ENCODE results near the gene MPRIP.

Gene MPRIP

GRCh38 chr17:17069849-17070248, 27.6 kb downstream of the MPRIP start:
- TF ChIP-seq REST (IDR thresholded peaks at IDR 0.05; ENCODE audit: low read depth) (no peak), TAF1 (IDR thresholded peaks at IDR 0.05; ENCODE audit: low read depth) (no peak), FOXM1 (IDR thresholded peaks at IDR 0.05; ENCODE audit: borderline replicate concordance, low read depth) (no peak), NFIC (IDR thresholded peaks at IDR 0.05) (no peak), EGR1 (IDR thresholded peaks at IDR 0.05) (no peak), TEAD4 (IDR thresholded peaks at IDR 0.05) (no peak), ZBTB7A (IDR thresholded peaks at IDR 0.05; ENCODE audit: low read depth) (no peak), CREB1 (IDR thresholded peaks at IDR 0.05; ENCODE audit: low read depth) (no peak), TCF12 (IDR thresholded peaks at IDR 0.05; ENCODE audit: low read depth) (no peak), CEBPB (IDR thresholded peaks at IDR 0.05) (no peak), YY1 (IDR thresholded peaks at IDR 0.05; ENCODE audit: low read depth) (no peak), RAD21 (IDR thresholded peaks at IDR 0.05; ENCODE audit: low read depth) (no peak)
- TF ChIP-seq, protein P1, sequence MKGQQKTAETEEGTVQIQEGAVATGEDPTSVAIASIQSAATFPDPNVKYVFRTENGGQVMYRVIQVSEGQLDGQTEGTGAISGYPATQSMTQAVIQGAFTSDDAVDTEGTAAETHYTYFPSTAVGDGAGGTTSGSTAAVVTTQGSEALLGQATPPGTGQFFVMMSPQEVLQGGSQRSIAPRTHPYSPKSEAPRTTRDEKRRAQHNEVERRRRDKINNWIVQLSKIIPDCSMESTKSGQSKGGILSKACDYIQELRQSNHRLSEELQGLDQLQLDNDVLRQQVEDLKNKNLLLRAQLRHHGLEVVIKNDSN (IDR thresholded peaks at IDR 0.05) = no peak

DNA sequence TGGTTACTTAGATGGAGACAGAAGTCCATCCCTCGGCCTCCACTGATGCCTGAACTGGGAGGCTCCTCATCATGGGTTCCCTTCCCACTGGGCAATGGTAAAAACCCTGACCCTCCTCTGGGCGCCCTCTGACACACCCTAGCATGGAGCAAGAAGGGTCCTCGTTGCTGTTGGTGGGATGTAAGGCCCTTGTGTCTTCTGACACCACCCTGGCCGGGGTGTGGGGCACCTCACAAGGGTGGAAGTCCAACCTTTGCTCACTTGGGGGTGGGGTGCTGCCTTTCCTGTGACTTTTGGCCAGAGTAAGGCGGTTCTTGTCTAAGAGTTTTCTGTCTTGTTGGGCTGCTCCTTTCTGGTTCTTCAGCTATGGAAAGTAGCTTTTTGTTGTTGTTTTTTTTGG, 28.7 kb downstream of the MPRIP start:
- TF ChIP-seq CEBPB (IDR thresholded peaks at IDR 0.05) (no peak), RAD21 (IDR thresholded peaks at IDR 0.05; ENCODE audit: low read depth) (no peak), EP300 (IDR thresholded peaks at IDR 0.05; ENCODE audit: borderline replicate concordance) (no peak), MAX (IDR thresholded peaks at IDR 0.05) (no peak)
- TF ChIP-seq, protein P1 (IDR thresholded peaks at IDR 0.05) = no peak

DNA sequence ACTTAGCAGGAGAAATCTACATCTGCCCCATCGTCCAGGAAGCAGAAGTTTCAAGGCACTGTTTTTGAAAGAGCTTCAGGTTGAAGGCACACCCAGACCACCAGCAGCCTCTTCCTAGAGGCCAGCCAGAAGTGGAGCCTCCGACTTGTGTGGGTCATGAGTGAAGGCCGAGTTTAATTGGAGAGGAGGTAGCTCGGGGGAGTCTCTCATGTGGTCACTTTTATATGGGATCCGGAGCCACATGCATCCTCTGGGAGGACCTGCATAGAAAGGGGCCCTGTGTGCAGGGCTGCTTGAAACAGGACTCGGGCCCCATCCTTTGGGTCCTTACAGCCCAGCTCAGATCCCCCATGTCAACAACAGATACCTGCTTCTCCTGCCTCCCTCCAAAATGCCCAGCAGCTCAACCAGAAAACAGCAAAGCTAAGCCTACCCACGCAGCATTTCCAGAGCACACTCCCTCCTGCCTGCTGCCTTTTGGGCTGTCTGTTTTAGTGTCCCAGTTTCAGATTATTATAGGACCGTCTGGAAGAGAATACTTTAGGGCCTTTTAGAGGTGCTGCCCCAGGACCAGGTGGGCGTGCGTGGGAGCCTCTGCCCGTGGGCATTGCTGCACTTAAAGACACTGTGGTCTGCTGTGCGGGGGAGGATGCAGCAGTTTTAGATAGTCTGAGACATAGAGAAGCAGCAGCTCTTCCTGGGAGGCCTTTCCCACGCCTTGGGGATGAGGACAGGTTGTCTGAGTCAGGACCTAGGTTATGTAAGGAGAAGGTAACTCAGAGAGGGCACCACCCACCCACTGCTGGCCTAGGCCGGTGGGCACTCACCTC, 29.5 kb downstream of the MPRIP start:
- TF ChIP-seq RAD21 (IDR thresholded peaks at IDR 0.05; ENCODE audit: low read depth) = no peak
- TF ChIP-seq TEAD4 (IDR thresholded peaks at IDR 0.05) = no peak
- TF ChIP-seq ZBTB7A (IDR thresholded peaks at IDR 0.05; ENCODE audit: low read depth) = no peak
- TF ChIP-seq TCF12 (IDR thresholded peaks at IDR 0.05; ENCODE audit: low read depth) = no peak

- TF ChIP-seq EP300 (IDR thresholded peaks at IDR 0.05; ENCODE audit: borderline replicate concordance) (no peak), EGR1 (IDR thresholded peaks at IDR 0.05) (no peak), TCF12 (IDR thresholded peaks at IDR 0.05; ENCODE audit: low read depth) (no peak), RAD21 (IDR thresholded peaks at IDR 0.05; ENCODE audit: low read depth) (no peak), FOXM1 (IDR thresholded peaks at IDR 0.05; ENCODE audit: borderline replicate concordance, low read depth) (no peak), TAF1 (IDR thresholded peaks at IDR 0.05; ENCODE audit: low read depth) (no peak), YY1 (IDR thresholded peaks at IDR 0.05; ENCODE audit: low read depth) (no peak), REST (IDR thresholded peaks at IDR 0.05; ENCODE audit: low read depth) (no peak), MAX (IDR thresholded peaks at IDR 0.05) (no peak)
These were observed 30.3 kb downstream of the MPRIP start for GRCh38 chr17:17072546-17072945.

DNA sequence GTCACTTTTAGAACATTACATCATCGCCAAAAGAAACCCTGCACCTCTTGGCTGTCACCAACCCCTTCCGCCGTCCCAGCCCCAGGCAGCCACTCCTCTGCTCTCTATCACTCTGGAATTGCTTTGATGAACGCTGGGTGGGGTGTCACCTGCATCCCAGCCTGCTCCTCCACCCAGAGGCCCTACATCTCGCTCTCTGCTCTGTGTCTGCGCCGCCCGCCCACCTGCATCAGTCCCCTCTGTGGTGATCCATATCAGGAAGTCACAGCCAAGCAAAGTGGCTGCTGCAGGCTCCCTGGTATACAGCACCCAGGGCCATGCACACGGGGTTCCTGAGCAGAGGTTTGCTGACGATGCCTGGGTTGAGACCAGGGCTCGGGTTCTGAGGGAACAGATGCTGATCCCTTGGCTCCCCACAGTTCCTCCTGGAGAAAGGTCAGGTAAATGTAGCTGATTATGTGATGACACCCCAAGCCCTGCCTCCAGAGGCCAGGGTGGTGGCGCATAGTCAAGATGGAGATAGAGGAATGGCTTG, 30.8 kb downstream of the MPRIP start:
- no peak for TF ChIP-seq EP300 (IDR thresholded peaks at IDR 0.05; ENCODE audit: borderline replicate concordance)
- TF ChIP-seq ZBTB7A (IDR thresholded peaks at IDR 0.05; ENCODE audit: low read depth) = no peak
- TF ChIP-seq TCF12 (IDR thresholded peaks at IDR 0.05; ENCODE audit: low read depth) = no peak
- TF ChIP-seq EGR1 (IDR thresholded peaks at IDR 0.05) = no peak
- TF ChIP-seq CREB1 (IDR thresholded peaks at IDR 0.05; ENCODE audit: low read depth) = no peak
- TF ChIP-seq FOXM1 (IDR thresholded peaks at IDR 0.05; ENCODE audit: borderline replicate concordance, low read depth) = no peak
- TF ChIP-seq CEBPB (IDR thresholded peaks at IDR 0.05) = no peak
- no peak for TF ChIP-seq TEAD4 (IDR thresholded peaks at IDR 0.05)
- TF ChIP-seq NFIC (IDR thresholded peaks at IDR 0.05) = no peak
- TF ChIP-seq TAF1 (IDR thresholded peaks at IDR 0.05; ENCODE audit: low read depth) = no peak
- TF ChIP-seq, protein P1 (IDR thresholded peaks at IDR 0.05) = no peak
- no peak for TF ChIP-seq YY1 (IDR thresholded peaks at IDR 0.05; ENCODE audit: low read depth)
- no peak for TF ChIP-seq REST (IDR thresholded peaks at IDR 0.05; ENCODE audit: low read depth)

Data from Ishikawa (cell line).